Loucy (cell line): ENCODE data around the gene LANCL2.

Experiments used
- H2AFZ ChIP-seq: fragments of 200-600 bp; sonication (generic); 2 replicates; pipeline ENCODE4 v1.6.0; 2016; ENCODE audit warnings: antibody characterized with exemption, mild to moderate bottlenecking, low read length, moderate library complexity
- H3F3A ChIP-seq: fragments of 200-600 bp; 2 replicates; pipeline ENCODE4 v1.6.0; 2016; ENCODE audit warnings: antibody characterized with exemption, low read depth, mild to moderate bottlenecking
- H3K27me3 ChIP-seq: fragments of 200-600 bp; sonication (generic); 2 replicates; pipeline ENCODE4 v1.6.1; 2014; ENCODE audit warnings: low read length, mild to moderate bottlenecking; ENCODE audit not compliant: insufficient read depth, poor library complexity, severe bottlenecking
- H3K36me3 ChIP-seq: fragments of 200-600 bp; sonication (generic); 2 replicates; pipeline ENCODE4 v1.6.1; 2016; ENCODE audit warnings: low read length; ENCODE audit not compliant: insufficient read depth
- H3K4me1 ChIP-seq: fragments of 200-600 bp; sonication (generic); 2 replicates; pipeline ENCODE4 v1.5.1; 2014; ENCODE audit warnings: low read length, mild to moderate bottlenecking; ENCODE audit not compliant: insufficient read depth, poor library complexity, severe bottlenecking
- H3K4me2 ChIP-seq: fragments of 200-600 bp; sonication (generic); 2 replicates; pipeline ENCODE4 v1.6.0; 2014; ENCODE audit warnings: antibody characterized with exemption, low read length, low read depth, mild to moderate bottlenecking; ENCODE audit not compliant: poor library complexity, severe bottlenecking
- H3K4me3 ChIP-seq: fragments of 200-600 bp; sonication (generic); 2 replicates; pipeline ENCODE4 v1.5.1; 2014; ENCODE audit warnings: low read length, mild to moderate bottlenecking, mixed read lengths; ENCODE audit not compliant: poor library complexity, severe bottlenecking
- H3K79me2 ChIP-seq: fragments of 200-600 bp; sonication (generic); 2 replicates; pipeline ENCODE4 v1.6.1; 2014; ENCODE audit warnings: low read length; ENCODE audit not compliant: insufficient read depth
- H3K9ac ChIP-seq: fragments of 200-600 bp; sonication (generic); 2 replicates; pipeline ENCODE4 v1.6.0; 2014; ENCODE audit warnings: mild to moderate bottlenecking, low read depth, low read length, moderate library complexity; ENCODE audit not compliant: poor library complexity, severe bottlenecking
- H3K9me2 ChIP-seq: fragments of 200-600 bp; sonication (generic); replicated peaks from 2 replicates; pipeline ENCODE4 v1.6.1; 2016; ENCODE audit warnings: low read depth, low read length, mixed read lengths
- H3K9me3 ChIP-seq: fragments of 200-600 bp; sonication (generic); 2 replicates; pipeline ENCODE4 v1.6.1; 2014; ENCODE audit warnings: mild to moderate bottlenecking, antibody characterized with exemption, low read length, low read depth; ENCODE audit not compliant: insufficient read depth
- H4K20me1 ChIP-seq: fragments of 200-600 bp; sonication (generic); 2 replicates; pipeline ENCODE4 v1.6.0; 2014; ENCODE audit warnings: antibody characterized with exemption, low read length, mild to moderate bottlenecking; ENCODE audit not compliant: insufficient read depth, poor library complexity, severe bottlenecking
- EZH2phosphoT487 ChIP-seq: fragments of 200-600 bp; IDR thresholded peaks from 2 replicates; pipeline ENCODE4 v1.6.1; 2018; ENCODE audit warnings: antibody characterized with exemption, mild to moderate bottlenecking, moderate library complexity, borderline replicate concordance
- TF ChIP-seq, protein P1 (sequence below): fragments of 200-600 bp; sonication (generic); conservative IDR thresholded peaks from 2 replicates; pipeline ENCODE4 v1.5.1; 2014; ENCODE audit warnings: mild to moderate bottlenecking, antibody characterized with exemption, low read length

The LANCL2 gene

GRCh38 chr7:55365675-55366460 lies 731 bp downstream of the LANCL2 start:
- no peaks in the 10 kb centered on the region for H4K20me1 ChIP-seq
- H2AFZ ChIP-seq = peak overlapping the region; percentile 98
- H3K36me3 ChIP-seq = no peaks in the 10 kb centered on the region
- H3K27me3 ChIP-seq = no peaks in the 10 kb centered on the region
- H3K4me2 ChIP-seq = peak overlapping the region; percentile 95
- TF ChIP-seq, protein P1, sequence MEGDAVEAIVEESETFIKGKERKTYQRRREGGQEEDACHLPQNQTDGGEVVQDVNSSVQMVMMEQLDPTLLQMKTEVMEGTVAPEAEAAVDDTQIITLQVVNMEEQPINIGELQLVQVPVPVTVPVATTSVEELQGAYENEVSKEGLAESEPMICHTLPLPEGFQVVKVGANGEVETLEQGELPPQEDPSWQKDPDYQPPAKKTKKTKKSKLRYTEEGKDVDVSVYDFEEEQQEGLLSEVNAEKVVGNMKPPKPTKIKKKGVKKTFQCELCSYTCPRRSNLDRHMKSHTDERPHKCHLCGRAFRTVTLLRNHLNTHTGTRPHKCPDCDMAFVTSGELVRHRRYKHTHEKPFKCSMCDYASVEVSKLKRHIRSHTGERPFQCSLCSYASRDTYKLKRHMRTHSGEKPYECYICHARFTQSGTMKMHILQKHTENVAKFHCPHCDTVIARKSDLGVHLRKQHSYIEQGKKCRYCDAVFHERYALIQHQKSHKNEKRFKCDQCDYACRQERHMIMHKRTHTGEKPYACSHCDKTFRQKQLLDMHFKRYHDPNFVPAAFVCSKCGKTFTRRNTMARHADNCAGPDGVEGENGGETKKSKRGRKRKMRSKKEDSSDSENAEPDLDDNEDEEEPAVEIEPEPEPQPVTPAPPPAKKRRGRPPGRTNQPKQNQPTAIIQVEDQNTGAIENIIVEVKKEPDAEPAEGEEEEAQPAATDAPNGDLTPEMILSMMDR = no peak
- no peak for TF ChIP-seq EZH2phosphoT487
- peak overlapping the region; percentile 97 for H3K9ac ChIP-seq
- peaks cover 26% of the 10 kb centered on the region for H3K79me2 ChIP-seq
- H3K4me1 ChIP-seq = peaks cover 20% of the 10 kb centered on the region
- H3K9me2 ChIP-seq = no peaks in the 10 kb centered on the region
- H3K4me3 ChIP-seq = peak overlapping the region; percentile 96
- no peaks in the 10 kb centered on the region for H3K9me3 ChIP-seq
- no peaks in the 10 kb centered on the region for H3F3A ChIP-seq

DNA sequence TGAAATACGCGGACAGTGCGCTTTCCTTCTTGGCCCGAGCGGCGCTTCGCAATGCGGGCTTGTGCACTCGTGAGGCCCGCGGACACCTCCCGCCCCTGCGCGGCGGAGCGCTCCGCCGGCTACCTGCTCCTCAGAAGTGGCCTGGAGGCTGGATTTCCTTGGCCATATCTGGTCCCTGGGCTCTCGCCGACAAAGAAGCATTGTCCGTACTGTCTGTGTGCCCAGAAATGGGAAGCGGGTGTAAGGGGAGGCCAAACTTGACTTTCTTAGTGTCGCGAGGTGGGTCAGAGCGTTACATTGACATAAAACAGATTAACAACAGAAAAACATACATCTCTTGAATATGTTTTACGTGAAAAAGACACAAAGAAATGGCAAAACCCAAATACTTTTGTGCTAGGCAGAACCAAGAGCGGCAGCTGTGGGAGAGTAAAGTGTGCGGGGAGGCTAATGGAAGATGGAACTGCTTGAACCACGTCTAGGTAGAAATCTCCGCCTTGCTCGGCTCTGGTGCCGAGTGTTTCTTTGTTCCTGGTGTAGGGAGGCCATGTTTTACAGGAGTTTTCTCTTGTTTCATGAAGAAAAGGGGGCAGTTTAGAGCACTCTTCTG lies 1.4 kb downstream of the LANCL2 start:
- peaks cover 20% of the 10 kb centered on the region for H3K4me1 ChIP-seq
- H3F3A ChIP-seq = no peaks in the 10 kb centered on the region
- H3K4me3 ChIP-seq = peak overlapping the region; percentile 96
- TF ChIP-seq, protein P1 = no peak
- TF ChIP-seq EZH2phosphoT487 = no peak
- H3K9me3 ChIP-seq = no peaks in the 10 kb centered on the region
- H3K9ac ChIP-seq = peak overlapping the region; percentile 97
- no peaks in the 10 kb centered on the region for H3K9me2 ChIP-seq
- no peaks in the 10 kb centered on the region for H3K27me3 ChIP-seq
- no peaks in the 10 kb centered on the region for H3K36me3 ChIP-seq
- peak overlapping the region; percentile 98 for H2AFZ ChIP-seq
- no peak overlapping the region for H3K4me2 ChIP-seq
- no peaks in the 10 kb centered on the region for H4K20me1 ChIP-seq
- peaks cover 26% of the 10 kb centered on the region for H3K79me2 ChIP-seq

DNA sequence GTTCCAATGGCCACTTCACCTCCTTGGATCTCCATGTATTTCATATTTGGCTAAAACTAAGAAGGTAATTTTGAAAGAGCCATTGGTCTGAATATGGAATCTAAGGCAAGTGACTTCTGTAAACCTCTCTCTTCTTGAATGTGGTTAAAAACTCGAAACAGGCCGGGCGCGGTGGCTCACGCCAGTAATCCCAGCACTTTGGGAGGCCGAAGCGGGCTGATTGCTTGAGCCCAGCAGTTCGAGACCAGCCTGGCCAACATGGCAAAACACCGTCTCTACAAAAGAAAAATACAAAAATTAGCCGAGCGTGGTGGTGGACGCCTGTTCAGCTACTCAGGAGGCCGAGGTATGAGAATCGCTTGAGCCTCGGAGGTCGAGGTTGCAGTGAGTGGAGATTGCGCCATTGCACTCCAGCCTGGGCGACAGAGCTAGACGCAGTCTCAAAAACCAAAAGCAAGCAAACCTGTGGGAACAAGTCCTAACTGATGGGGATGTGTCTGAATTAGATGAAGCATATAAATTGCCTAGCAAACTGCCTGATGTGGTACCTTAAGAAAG lies 2.2 kb downstream of the LANCL2 start:
- Histone ChIP-seq H3K4me2 (no peak overlapping the region), H3K27me3 (no peaks in the 10 kb centered on the region), H3K4me1 (peaks cover 20% of the 10 kb centered on the region), H3K79me2 (peaks cover 26% of the 10 kb centered on the region), H3K9ac (peak overlapping the region; percentile 97), H3K4me3 (peak overlapping the region; percentile 96), H3K9me3 (no peaks in the 10 kb centered on the region), H3F3A (no peaks in the 10 kb centered on the region), H3K36me3 (no peaks in the 10 kb centered on the region), H3K9me2 (no peaks in the 10 kb centered on the region), H2AFZ (no peak overlapping the region), H4K20me1 (no peaks in the 10 kb centered on the region)
- TF ChIP-seq, protein P1 = no peak
- TF ChIP-seq EZH2phosphoT487 = no peak
